Body of pancreas (tissue), 4 donors: Measurements from ENCODE around the gene RIN3. TPM values are rescaled to one million over a fixed set of nuclear protein-coding genes. Genes with fewer than 3 reads are reported as not detected.

Experiments used
- ATAC-seq: fragments of 150-250 bp; one replicate; pipeline ENCODE4 v1.9.1; 2016
- DNase-seq, 4 donors: peaks; one replicate each; pipeline ENCODE4 v3.0.0-alpha.2; 2019
- H3K27ac ChIP-seq, 4 donors: fragments of 200-600 bp; sonication (generic); 1 replicate in 3 of 4; 2 replicates in 1 of 4; pipeline versions ENCODE4 v1.5.1 to v1.6.1; 2016 to 2019; ENCODE audit warnings: mild to moderate bottlenecking in 1 of 4, mixed read lengths in 1 of 4, moderate library complexity in 1 of 4
- H3K27me3 ChIP-seq, 2 donors: fragments of 200-600 bp; sonication (generic); one replicate each; pipeline ENCODE4 v1.6.0; 2016; ENCODE audit warnings: mild to moderate bottlenecking in 1 of 2
- H3K36me3 ChIP-seq, 2 donors: fragments of 200-600 bp; sonication (generic); replicated peaks in 1 of 2; 2 replicates each; pipeline ENCODE4 v1.5.1; 2016; ENCODE audit warnings: low read depth in 2 of 2; ENCODE audit not compliant: insufficient read depth in 1 of 2
- H3K4me1 ChIP-seq: fragments of 200-600 bp; sonication (generic); one replicate; pipeline ENCODE4 v1.6.0; 2016
- H3K4me3 ChIP-seq, 2 donors: fragments of 200-600 bp; sonication (generic); 1 replicate in 1 of 2; 2 replicates in 1 of 2; pipeline ENCODE4 v1.5.1; 2016 to 2019
- H3K9me3 ChIP-seq, 3 donors: fragments of 200-600 bp; sonication (generic); 1 replicate in 2 of 3; 2 replicates in 1 of 3; pipeline ENCODE4 v1.5.1; 2016
- POLR2A ChIP-seq, 3 donors: fragments of 450-650 bp; IDR thresholded peaks; one replicate each; pipeline ENCODE4 v1.6.1; 2016; ENCODE audit warnings: antibody characterized with exemption in 3 of 3, mild to moderate bottlenecking in 2 of 3
- WGBS, 2 donors: methylation state at CpG; one replicate each; pipeline ENCODE4 v1.1.5; 2017; 5-methylcytosine and 5-hydroxymethylcytosine counted together
- intact Hi-C: fragments of 100-400 bp; cut with DNase I; formaldehyde crosslinking; loops from one replicate; pipeline ENCODE4 v1.15.1; 2023
- total RNA-seq, 2 donors: library from RNA; depleted of rRNA; stranded (reverse); fragments of >200 nt; gene quantifications; one replicate each; pipeline ENCODE4 v1.1.0, GENCODE V29; 2016
- TF ChIP-seq, protein P1 (sequence below), 7 experiments: fragments of 450-650 bp in 4 of 7; fragments of 200-600 bp in 3 of 7; sonication (generic) in 3 of 7; IDR thresholded peaks; one replicate each; pipeline ENCODE4 v1.5.1; 2016 to 2019; ENCODE audit warnings: antibody characterized with exemption in 7 of 7

The RIN3 gene
- total RNA-seq, 2 donors from 2014 or later, result 2.6 to 3.3 TPM

DNA sequence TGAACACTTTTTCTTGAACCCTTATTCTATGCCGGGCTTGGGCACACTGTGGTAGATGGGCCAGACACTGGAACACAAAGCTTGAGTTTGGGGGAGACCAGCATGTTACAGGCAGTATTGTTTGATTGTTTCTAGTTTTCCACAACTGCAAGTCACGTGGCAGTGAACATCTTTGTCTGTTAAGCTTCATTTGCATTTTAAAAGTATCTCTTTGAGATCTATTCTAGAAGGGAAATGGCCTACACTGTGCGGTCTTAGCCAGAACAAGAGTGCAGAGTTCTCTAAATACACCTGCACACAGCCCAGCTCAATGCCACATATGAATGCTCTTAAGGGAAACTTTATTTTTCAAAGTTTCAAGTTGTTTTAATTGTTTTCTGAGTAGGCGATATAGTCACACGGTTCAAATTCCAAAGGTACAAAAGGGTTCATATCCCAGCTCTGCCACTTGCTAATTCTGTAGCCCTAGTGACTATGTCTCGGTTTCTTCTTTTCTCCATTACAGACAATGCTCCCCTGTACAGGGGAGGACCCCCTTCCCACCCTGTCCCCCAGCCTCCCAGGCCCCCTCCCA, 24.9 kb downstream of the RIN3 start:
- no peak for ATAC-seq
- H3K4me1 ChIP-seq, result no peaks in the 10 kb centered on the region
- H3K27me3 ChIP-seq, result no peaks in the 10 kb centered on the region
- intact Hi-C loops, result no loop called here
- no peak overlapping the region for H3K27ac ChIP-seq
- no peak for DNase-seq
- H3K4me3 ChIP-seq, result no peak overlapping the region
- H3K9me3 ChIP-seq, result no peaks in the 10 kb centered on the region
- no peaks in the 10 kb centered on the region for H3K36me3 ChIP-seq
- TF ChIP-seq POLR2A (IDR thresholded peaks at IDR 0.05), result no peak
- TF ChIP-seq, protein P1, sequence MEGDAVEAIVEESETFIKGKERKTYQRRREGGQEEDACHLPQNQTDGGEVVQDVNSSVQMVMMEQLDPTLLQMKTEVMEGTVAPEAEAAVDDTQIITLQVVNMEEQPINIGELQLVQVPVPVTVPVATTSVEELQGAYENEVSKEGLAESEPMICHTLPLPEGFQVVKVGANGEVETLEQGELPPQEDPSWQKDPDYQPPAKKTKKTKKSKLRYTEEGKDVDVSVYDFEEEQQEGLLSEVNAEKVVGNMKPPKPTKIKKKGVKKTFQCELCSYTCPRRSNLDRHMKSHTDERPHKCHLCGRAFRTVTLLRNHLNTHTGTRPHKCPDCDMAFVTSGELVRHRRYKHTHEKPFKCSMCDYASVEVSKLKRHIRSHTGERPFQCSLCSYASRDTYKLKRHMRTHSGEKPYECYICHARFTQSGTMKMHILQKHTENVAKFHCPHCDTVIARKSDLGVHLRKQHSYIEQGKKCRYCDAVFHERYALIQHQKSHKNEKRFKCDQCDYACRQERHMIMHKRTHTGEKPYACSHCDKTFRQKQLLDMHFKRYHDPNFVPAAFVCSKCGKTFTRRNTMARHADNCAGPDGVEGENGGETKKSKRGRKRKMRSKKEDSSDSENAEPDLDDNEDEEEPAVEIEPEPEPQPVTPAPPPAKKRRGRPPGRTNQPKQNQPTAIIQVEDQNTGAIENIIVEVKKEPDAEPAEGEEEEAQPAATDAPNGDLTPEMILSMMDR (IDR thresholded peaks at IDR 0.05), result no peak
- 79 to 87% methylated on average over 6 of the region's 6 CpGs for WGBS, 2 donors

GRCh38 chr14:92539419-92539818, 25.8 kb downstream of the RIN3 start:
- no peak overlapping the region for H3K27ac ChIP-seq
- H3K36me3 ChIP-seq, result no peaks in the 10 kb centered on the region
- TF ChIP-seq, protein P1 (IDR thresholded peaks at IDR 0.05), result no peak
- no peak for TF ChIP-seq POLR2A (IDR thresholded peaks at IDR 0.05)
- ATAC-seq (no peak), DNase-seq (no peak)
- intact Hi-C loops, result no loop called here
- H3K4me3 ChIP-seq, result no peak overlapping the region
- H3K4me1 ChIP-seq, result no peaks in the 10 kb centered on the region
- H3K9me3 ChIP-seq, result no peaks in the 10 kb centered on the region
- no peaks in the 10 kb centered on the region for H3K27me3 ChIP-seq
- WGBS, 2 donors, result 91 to 98% methylated on average over 3 of the region's 3 CpGs

GRCh38 chr14:92539875-92540274, 26.3 kb downstream of the RIN3 start:
- 74 to 89% methylated on average over 7 to 12 of the region's 12 CpGs for WGBS, 2 donors
- H3K27ac ChIP-seq, result peak overlapping the region in 3 of 4 donors; percentile 26 to 59 (median 47)
- ATAC-seq (no peak), DNase-seq (no peak)
- H3K4me3 ChIP-seq, result no peak overlapping the region
- no peaks in the 10 kb centered on the region for H3K4me1 ChIP-seq
- no peaks in the 10 kb centered on the region for H3K36me3 ChIP-seq
- intact Hi-C loops, result no loop called here
- H3K27me3 ChIP-seq, result no peaks in the 10 kb centered on the region
- no peak for TF ChIP-seq POLR2A (IDR thresholded peaks at IDR 0.05)
- TF ChIP-seq, protein P1 (IDR thresholded peaks at IDR 0.05), result no peak
- H3K9me3 ChIP-seq, result no peaks in the 10 kb centered on the region

DNA sequence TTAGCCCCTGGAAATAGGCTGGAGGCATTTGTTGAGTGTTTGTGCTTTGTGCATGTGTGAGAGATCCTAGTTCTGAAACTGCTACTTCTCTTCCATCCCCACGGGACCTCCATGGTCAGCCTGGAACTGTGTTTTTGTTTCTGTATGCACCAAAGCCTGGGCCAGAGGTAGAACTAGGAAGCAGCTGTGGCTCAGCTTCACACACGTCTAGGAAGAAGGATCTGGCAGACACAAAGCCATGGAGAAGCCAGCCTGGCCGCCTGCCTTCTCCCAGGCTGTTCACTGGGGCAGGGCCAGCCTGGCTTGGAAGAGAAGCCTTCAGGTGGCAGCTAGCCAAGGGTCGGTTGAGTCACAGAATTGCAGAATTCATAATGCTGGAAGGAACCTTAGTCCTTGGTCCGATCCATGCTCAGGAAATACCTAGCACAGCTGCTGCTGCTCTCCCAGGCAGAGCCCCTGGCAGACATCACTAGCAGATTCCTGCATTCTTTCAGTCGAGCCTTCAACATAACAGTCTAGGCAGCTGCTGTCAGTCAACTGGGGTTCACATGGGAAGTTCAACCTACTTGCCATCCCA, 27.0 kb downstream of the RIN3 start:
- Histone ChIP-seq H3K4me3 (no peak overlapping the region), H3K27ac (peak overlapping the region in 3 of 4 donors; percentile 26 to 59 (median 47)), H3K9me3 (no peaks in the 10 kb centered on the region), H3K27me3 (no peaks in the 10 kb centered on the region), H3K4me1 (no peaks in the 10 kb centered on the region), H3K36me3 (no peaks in the 10 kb centered on the region)
- TF ChIP-seq, protein P1 (IDR thresholded peaks at IDR 0.05), result no peak
- TF ChIP-seq POLR2A (IDR thresholded peaks at IDR 0.05), result no peak
- peak; percentile 80 for ATAC-seq
- WGBS, 2 donors, result 17 to 30% methylated on average over 5 to 6 of the region's 6 CpGs
- DNase-seq, result peak; percentile 65 to 82 (median 78)
- intact Hi-C loops, result no loop called here
